K562 (cell line): ENCODE results near the gene CCR8. TPM values are rescaled to one million over a fixed set of nuclear protein-coding genes. Genes with fewer than 3 reads are reported as not detected.
A peak's percentile ranks its signal among the peaks of the same experiment; 100 is the strongest.

Experiments used
- ARID4B ChIP-seq: sonication (generic); formaldehyde crosslinking; IDR thresholded peaks from 2 replicates; pipeline ENCODE4 v1.8.0; 2022; ENCODE audit warnings: mild to moderate bottlenecking, missing genetic modification reagents
- CEBPG ChIP-seq, 3 experiments: fragments of 200-800 bp in 1 of 3; sonication (Bioruptor generic) in 1 of 3; sonication (generic) in 1 of 3; formaldehyde crosslinking in 1 of 3; IDR thresholded peaks in 2 of 3; conservative IDR thresholded peaks in 1 of 3; 2 replicates each; pipeline versions ENCODE4 v1.6.1 to v1.8.0; 2016 to 2022; ENCODE audit warnings: missing compliant biosample characterization in 2 of 3, missing genetic modification characterization in 2 of 3, mild to moderate bottlenecking in 1 of 3, missing genetic modification reagents in 1 of 3
- CSDE1 ChIP-seq, 2 experiments: fragments of 450-650 bp; IDR thresholded peaks; 2 replicates each; pipeline ENCODE4 v1.6.1; 2016; ENCODE audit warnings: mild to moderate bottlenecking in 1 of 2
- E2F3 ChIP-seq: fragments of 250-450 bp; sonication (Bioruptor Pico); IDR thresholded peaks from 2 replicates; pipeline ENCODE4 v1.4.0; 2020; ENCODE audit warnings: mild to moderate bottlenecking
- GABPA ChIP-seq: fragments of 200-800 bp; sonication (Bioruptor generic); conservative IDR thresholded peaks from 2 replicates; pipeline ENCODE4 v1.6.1; 2016; ENCODE audit warnings: low read depth, missing genetic modification characterization, missing compliant biosample characterization
- HNRNPL ChIP-seq: fragments of 200-400 bp; formaldehyde crosslinking; IDR thresholded peaks from 2 replicates; pipeline ENCODE4 v1.6.1; 2017; ENCODE audit warnings: low read depth, mild to moderate bottlenecking, low read length
- JUNB ChIP-seq: fragments of 450-650 bp; formaldehyde crosslinking; conservative IDR thresholded peaks from 2 replicates; pipeline ENCODE4 v1.4.0; 2020; ENCODE audit warnings: mild to moderate bottlenecking
- LCOR ChIP-seq: sonication (generic); formaldehyde crosslinking; IDR thresholded peaks from 2 replicates; pipeline ENCODE4 v1.8.0; 2022; ENCODE audit warnings: mild to moderate bottlenecking, missing genetic modification reagents
- MXD1 ChIP-seq: fragments of 250-450 bp; sonication (Bioruptor Pico); IDR thresholded peaks from 2 replicates; pipeline ENCODE4 v1.8.0; 2021; ENCODE audit warnings: borderline replicate concordance, mild to moderate bottlenecking, moderate library complexity; ENCODE audit not compliant: poor library complexity, severe bottlenecking
- NCOR1 ChIP-seq: fragments of 450-650 bp; IDR thresholded peaks from 2 replicates; pipeline ENCODE4 v1.6.1; 2016; ENCODE audit warnings: mild to moderate bottlenecking, moderate library complexity
- POLR2H ChIP-seq: IDR thresholded peaks from 2 replicates; pipeline ENCODE4 v1.6.1; 2016; ENCODE audit warnings: missing genetic modification characterization, low read depth, mild to moderate bottlenecking, control low read depth, missing compliant biosample characterization, moderate library complexity
- STAT5A ChIP-seq: IDR thresholded peaks from 2 replicates; pipeline ENCODE4 v1.6.1; 2012; ENCODE audit warnings: low read length, inconsistent platforms, borderline replicate concordance
- YY1 ChIP-seq, 3 experiments: IDR thresholded peaks; 2 replicates each; pipeline ENCODE4 v1.6.1; 2011; ENCODE audit warnings: low read length in 2 of 3, mild to moderate bottlenecking in 2 of 3, moderate library complexity in 2 of 3, borderline replicate concordance in 1 of 3, control low read depth in 1 of 3, low read depth in 1 of 3; ENCODE audit not compliant: insufficient read depth in 3 of 3, insufficient replicate concordance in 2 of 3, control insufficient read depth in 1 of 3, insufficient read length in 1 of 3; ENCODE audit errors: extremely low read depth in 1 of 3
- ZNF197 ChIP-seq: fragments of 200-800 bp; sonication (Bioruptor generic); IDR thresholded peaks from 2 replicates; pipeline ENCODE4 v1.6.1; 2016; ENCODE audit warnings: low read depth, missing genetic modification characterization, missing compliant biosample characterization
- ZNF217 ChIP-seq: sonication (generic); formaldehyde crosslinking; IDR thresholded peaks from 2 replicates; pipeline ENCODE4 v1.8.0; 2022; ENCODE audit warnings: mild to moderate bottlenecking, missing genetic modification reagents
- polyA plus RNA-seq, 8 experiments: library from polyadenylated mRNA; depleted of rRNA in 4 of 8; stranded (reverse) in 5 of 8; unstranded in 3 of 8; fragments of >200 nt; fragmentation: Nextera tagmentation in 2 of 8; fragmentation: Illumina TruSeq in 1 of 8; extraction: Ambion mirVana in 2 of 8; extraction: Trizol in 1 of 8; gene quantifications; 2 replicates each; pipeline versions ENCODE4 v1.2.1 to v1.2.3, GENCODE V29; 2011 to 2014; ENCODE audit warnings: inconsistent platforms in 1 of 8, missing spikeins in 1 of 8
- total RNA-seq, 7 experiments: library from RNA; depleted of rRNA in 6 of 7; stranded (reverse); fragments of >200 nt in 6 of 7; fragmentation: Illumina TruSeq in 2 of 7; extraction: Trizol in 2 of 7; gene quantifications; 2 replicates each; pipeline versions ENCODE4 v1.2.1 to v1.2.3, GENCODE V29; 2011 to 2021; ENCODE audit warnings: low replicate concordance in 1 of 7
- TF ChIP-seq, protein P1 (sequence below): fragments of 250-450 bp; sonication (Bioruptor Pico); IDR thresholded peaks from 2 replicates; pipeline ENCODE4 v1.8.0; 2022; ENCODE audit warnings: moderate library complexity, mild to moderate bottlenecking, inconsistent platforms

Gene CCR8
- total and polyA plus RNA-seq, 9 of the 15 experiments (the other 6 are each of a cell fraction or from before 2014, with no cell fraction given): not detected

DNA sequence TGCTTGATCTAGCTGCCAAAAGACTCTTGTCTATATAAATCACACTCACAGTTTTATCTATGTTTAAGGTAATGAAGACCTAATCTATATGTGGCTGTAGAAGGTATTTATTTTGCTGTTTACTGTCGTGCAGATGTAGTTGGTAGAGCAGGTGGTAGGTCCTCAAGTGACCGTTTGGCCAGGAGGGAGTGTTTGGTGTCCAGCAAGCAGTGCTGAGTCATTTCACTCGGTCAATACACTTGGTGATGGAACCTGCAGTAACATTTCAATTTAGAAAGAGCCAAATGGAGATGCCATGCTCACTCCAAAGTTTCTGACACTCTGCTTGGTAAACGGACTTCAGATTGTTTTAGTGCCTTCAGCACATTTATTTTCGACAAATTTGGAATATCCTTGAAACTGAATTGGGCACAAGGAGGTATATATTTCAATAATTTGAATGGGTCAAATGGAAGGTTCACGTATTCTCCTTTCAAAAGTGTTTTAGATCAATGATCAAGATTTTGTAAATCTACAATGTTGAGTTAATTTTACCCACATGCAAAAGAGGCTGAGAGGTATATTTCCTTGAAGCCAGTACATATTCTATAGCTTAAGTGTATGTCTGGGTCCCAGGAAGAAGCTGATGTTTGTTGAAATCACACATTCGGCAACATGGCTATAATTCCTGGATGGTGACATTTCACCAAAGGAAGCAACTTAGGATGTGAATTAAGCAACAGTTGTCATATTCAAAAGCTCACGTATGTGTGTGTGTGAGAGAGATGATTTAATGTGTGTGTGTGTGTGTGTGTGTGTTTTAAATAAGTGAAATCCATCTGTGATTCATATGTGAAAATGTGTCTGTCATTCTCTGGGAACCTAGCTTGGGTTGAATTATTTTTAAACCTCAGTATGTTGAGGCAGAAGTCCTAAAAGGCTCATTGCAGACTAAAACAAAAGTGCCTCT is 42.0 kb upstream of the CCR8 start (continued):
- TF ChIP-seq, protein P1, sequence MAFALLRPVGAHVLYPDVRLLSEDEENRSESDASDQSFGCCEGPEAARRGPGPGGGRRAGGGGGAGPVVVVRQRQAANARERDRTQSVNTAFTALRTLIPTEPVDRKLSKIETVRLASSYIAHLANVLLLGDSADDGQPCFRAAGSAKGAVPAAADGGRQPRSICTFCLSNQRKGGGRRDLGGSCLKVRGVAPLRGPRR (CRISPR knock-in tag): no peak
- TF ChIP-seq POLR2H: peak; percentile 14; the same call in 1 of the 2 replicates
- TF ChIP-seq YY1 (IDR thresholded peaks at IDR 0.05; ENCODE audit: borderline replicate concordance in 1 of 3, control insufficient read depth in 1 of 3, extremely low read depth in 1 of 3, insufficient read depth in 3 of 3, insufficient read length in 1 of 3, insufficient replicate concordance in 2 of 3, low read depth in 1 of 3, low read length in 2 of 3): no peak
- TF ChIP-seq STAT5A: no peak
- no peak for TF ChIP-seq NCOR1
- no peak for TF ChIP-seq ZNF217 (CRISPR knock-in tag)
- TF ChIP-seq ARID4B (CRISPR knock-in tag): no peak
- TF ChIP-seq ZNF197 (CRISPR knock-in tag): no peak
- TF ChIP-seq CEBPG (CRISPR knock-in tag; IDR thresholded peaks at IDR 0.05): peak; percentile 77
- peak in 1 of 2 experiments; percentile 83; a peak in 3 of 4 replicates for TF ChIP-seq CEBPG (tag; conservative IDR thresholded peaks at IDR 0.05 in 1 of 2, IDR thresholded peaks at IDR 0.05 in 1 of 2)
- TF ChIP-seq LCOR: no peak
- TF ChIP-seq HNRNPL: no peak
- no peak for TF ChIP-seq MXD1
- no peak for TF ChIP-seq CSDE1 (IDR thresholded peaks at IDR 0.05)
- no peak for TF ChIP-seq E2F3 (CRISPR knock-in tag)
- 0 out of 2 replicates have a peak, but pooled peaks have one; percentile 21 for TF ChIP-seq GABPA
- no peak for TF ChIP-seq JUNB (CRISPR knock-in tag)
